GM12878 (cell line): ENCODE data around the gene B3GALT6. TPM values are rescaled to one million over a fixed set of nuclear protein-coding genes. Genes with fewer than 3 reads are reported as not detected.

Experiments used
- ATAC-seq: fragments of 200-7000 bp; cut with Tn5 transposase; 3 replicates; pipeline ENCODE4 v1.9.1; 2020; ENCODE audit warnings: mild to moderate bottlenecking, moderate library complexity
- BruUV-seq: library from RNA; stranded (reverse); fragments of 400-500 nt; replicated peaks from 2 replicates; lab custom pipeline; 2021; lab: Mats Ljungman, UMichigan
- CTCF ChIA-PET: fragments of 300-600 bp; sonication (Branson Sonifier 250); formaldehyde crosslinking; extraction: SDS; loops from one replicate; lab custom pipeline; 2021; ENCODE audit warnings: inconsistent platforms; lab: Yijun Ruan, JAX
- POLR2A ChIA-PET: fragments of 350-600 bp; formaldehyde crosslinking; extraction: SDS; loops from one replicate; lab custom pipeline; 2021; ENCODE audit warnings: inconsistent platforms; lab: Charles Lee
- RAD21 ChIA-PET: fragments of 300-600 bp; sonication (Branson Sonifier 250); formaldehyde crosslinking; loops from one replicate; lab custom pipeline; 2023; ENCODE audit warnings: antibody characterized with exemption; ENCODE audit not compliant: unreplicated experiment; lab: Charles Lee
- SMC1A ChIA-PET: fragments of 300-600 bp; sonication (Branson Sonifier 250); formaldehyde crosslinking; loops from one replicate; lab custom pipeline; 2023; ENCODE audit not compliant: unreplicated experiment, uncharacterized antibody; lab: Charles Lee
- DNase-seq: peaks from one replicate; pipeline ENCODE4 v3.0.0-alpha.2; 2011; ENCODE audit warnings: low read depth, low spot score
- FAIRE-seq: peaks from 3 replicates; lab custom pipeline; 2011; peaks lifted over from hg19 to GRCh38; lab: Jason Lieb, UNC
- H2AFZ ChIP-seq: 2 replicates; pipeline ENCODE4 v1.6.0; 2011; ENCODE audit warnings: low read depth, low read length, control low read depth; ENCODE audit not compliant: control insufficient read depth
- H3K27ac ChIP-seq: 2 replicates; pipeline ENCODE4 v1.5.1; 2011; ENCODE audit warnings: control low read depth; ENCODE audit not compliant: control insufficient read depth, insufficient read depth
- H3K27me3 ChIP-seq, 2 experiments: replicated peaks in 1 of 2; 2 replicates each; pipeline versions ENCODE4 v1.6.0 to v1.6.1; 2011; ENCODE audit warnings: low read length in 1 of 2; ENCODE audit not compliant: control insufficient read depth in 2 of 2, insufficient read depth in 2 of 2
- H3K36me3 ChIP-seq, 2 experiments: 2 replicates each; pipeline ENCODE4 v1.5.1; 2011; ENCODE audit warnings: low read length in 1 of 2; ENCODE audit not compliant: control insufficient read depth in 2 of 2, insufficient read depth in 2 of 2
- H3K4me1 ChIP-seq: 2 replicates; pipeline ENCODE4 v1.6.1; 2011; ENCODE audit warnings: mild to moderate bottlenecking, low read length, moderate library complexity, mixed read lengths; ENCODE audit not compliant: control insufficient read depth, insufficient read depth
- H3K4me2 ChIP-seq: 2 replicates; pipeline ENCODE4 v1.6.0; 2011; ENCODE audit warnings: control low read depth; ENCODE audit not compliant: control insufficient read depth, insufficient read depth
- H3K4me3 ChIP-seq: fragments of 200-600 bp; sonication (generic); 2 replicates; pipeline ENCODE4 v1.5.1; 2016
- H3K79me2 ChIP-seq: 2 replicates; pipeline ENCODE4 v1.6.0; 2011; ENCODE audit warnings: low read length; ENCODE audit not compliant: control insufficient read depth, insufficient read depth
- H3K9ac ChIP-seq: 2 replicates; pipeline ENCODE4 v1.8.0; 2011; ENCODE audit warnings: low read length, control low read depth, mixed read lengths; ENCODE audit not compliant: control insufficient read depth, insufficient read depth
- H3K9me3 ChIP-seq: replicated peaks from 3 replicates; pipeline ENCODE4 v1.5.1; 2011; ENCODE audit warnings: mild to moderate bottlenecking, low read length; ENCODE audit not compliant: control insufficient read depth, insufficient read depth
- H4K20me1 ChIP-seq: 2 replicates; pipeline ENCODE4 v1.6.0; 2011; ENCODE audit not compliant: control insufficient read depth, insufficient read depth
- FOXM1 ChIP-seq: IDR thresholded peaks from 2 replicates; pipeline ENCODE4 v1.6.1; 2012; ENCODE audit warnings: low read depth, mild to moderate bottlenecking, inconsistent platforms, low read length, moderate library complexity
- MTA3 ChIP-seq: IDR thresholded peaks from 2 replicates; pipeline ENCODE4 v1.6.1; 2012; ENCODE audit warnings: low read length, inconsistent platforms, borderline replicate concordance
- NR2C1 ChIP-seq: fragments of 450-650 bp; IDR thresholded peaks from 2 replicates; pipeline ENCODE4 v1.6.1; 2017; ENCODE audit warnings: antibody characterized with exemption, mild to moderate bottlenecking, moderate library complexity
- RFX5 ChIP-seq: IDR thresholded peaks from 2 replicates; pipeline ENCODE4 v1.6.1; 2011; ENCODE audit warnings: low read depth, low read length, improper control_type of control experiment
- SIX5 ChIP-seq: IDR thresholded peaks from 2 replicates; pipeline ENCODE4 v1.6.1; 2011; ENCODE audit warnings: mild to moderate bottlenecking, low read depth, low read length, moderate library complexity; ENCODE audit not compliant: severe bottlenecking
- SMARCA5 ChIP-seq: fragments of 450-650 bp; IDR thresholded peaks from 2 replicates; pipeline ENCODE4 v1.6.1; 2017; ENCODE audit warnings: mild to moderate bottlenecking
- ZSCAN29 ChIP-seq: fragments of 450-650 bp; IDR thresholded peaks from 2 replicates; pipeline ENCODE4 v1.6.1; 2017; ENCODE audit warnings: mild to moderate bottlenecking, moderate library complexity
- WGBS: methylation state at CpG from one replicate; pipeline ENCODE4 v1.1.6; 2016; ENCODE audit warnings: low lambda C conversion rate; ENCODE audit not compliant: insufficient replicate concordance, insufficient coverage; ENCODE audit errors: missing lambda C conversion rate; 5-methylcytosine and 5-hydroxymethylcytosine counted together
- in situ Hi-C: fragments of 300-500 bp; cut with MboI; formaldehyde crosslinking; loops from 9 replicates; pipeline ENCODE4 v1.14.3; 2018; ENCODE audit warnings: mixed read lengths
- intact Hi-C: fragments of 100-400 bp; cut with micrococcal nuclease; formaldehyde crosslinking; loops from one replicate; pipeline ENCODE4 v1.14.2; 2022; ENCODE audit not compliant: unreplicated experiment
- polyA plus RNA-seq, 11 experiments: library from polyadenylated mRNA; depleted of rRNA in 4 of 11; unstranded in 6 of 11; stranded (reverse) in 5 of 11; fragments of >200 nt; fragmentation: Nextera tagmentation in 4 of 11; fragmentation: Illumina TruSeq in 1 of 11; extraction: Ambion mirVana in 4 of 11; extraction: Trizol in 1 of 11; gene quantifications; 1 replicate in 1 of 11; 2 replicates in 10 of 11; pipeline versions ENCODE4 v1.2.1 to v1.2.3, GENCODE V29; 2011 to 2016; ENCODE audit warnings: inconsistent platforms in 2 of 11, missing spikeins in 2 of 11, low read depth in 1 of 11
- total RNA-seq, 4 experiments: library from RNA; depleted of rRNA in 3 of 4; stranded (reverse); fragments of >200 nt in 3 of 4; fragmentation: Illumina TruSeq in 1 of 4; extraction: Trizol in 1 of 4; gene quantifications; 2 replicates each; pipeline versions ENCODE4 v1.2.1 to v1.2.3, GENCODE V29; 2013 to 2021
- TF ChIP-seq, protein P1 (sequence below): IDR thresholded peaks from 2 replicates; pipeline ENCODE4 v1.6.1; 2012; ENCODE audit warnings: low read length, inconsistent platforms
- TF ChIP-seq, protein P2 (sequence below): fragments of 450-650 bp; IDR thresholded peaks from 2 replicates; pipeline ENCODE4 v1.6.1; 2017; ENCODE audit warnings: mild to moderate bottlenecking

B3GALT6 gene
- total and polyA plus RNA-seq, 10 of the 15 experiments (the other 5 are each of a cell fraction or from before 2014, with no cell fraction given), result 0.53 to 20.8 (median 4.5) TPM

DNA sequence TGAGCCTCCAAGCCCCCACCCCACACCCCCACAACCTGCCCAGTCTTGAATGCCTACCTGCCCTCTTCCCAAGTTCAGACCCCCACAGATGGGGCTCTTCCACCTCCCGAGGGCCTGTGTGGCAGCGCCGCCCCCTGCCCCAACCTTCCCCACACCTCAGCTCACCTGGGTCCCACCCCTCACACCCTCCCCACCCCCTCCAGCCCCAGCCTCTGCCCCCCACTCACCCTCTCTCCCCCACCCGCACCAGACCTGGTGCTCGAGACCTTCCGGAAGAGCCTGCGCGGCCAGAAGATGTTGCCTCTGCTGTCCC is 34.9 kb upstream of the B3GALT6 start:
- no peak overlapping the region for H3K4me3 ChIP-seq
- no peaks in the 10 kb centered on the region for H3K79me2 ChIP-seq
- H3K36me3 ChIP-seq, result no peaks in the 10 kb centered on the region
- RAD21 ChIA-PET, result no interaction called here
- no peak overlapping the region for H2AFZ ChIP-seq
- SMC1A ChIA-PET, result no interaction called here
- intact Hi-C loops, result no loop called here
- ATAC-seq (no peak), FAIRE-seq (no peak), DNase-seq (no peak)
- H3K4me2 ChIP-seq, result no peak overlapping the region
- H4K20me1 ChIP-seq, result no peaks in the 10 kb centered on the region
- POLR2A ChIA-PET, result no interaction called here
- in situ Hi-C loops, result no loop called here
- CTCF ChIA-PET, result no interaction called here
- BruUV-seq, result no TSS peak
- TF ChIP-seq MTA3 (no peak), ZSCAN29 (no peak), NR2C1 (no peak)
- H3K4me1 ChIP-seq, result no peaks in the 10 kb centered on the region
- no peaks in the 10 kb centered on the region for H3K27me3 ChIP-seq
- H3K9me3 ChIP-seq, result peaks cover 2% of the 10 kb centered on the region; the same call in 1 of the 3 replicates
- 78% methylated on average over 3 of the region's 8 CpGs for WGBS
- H3K9ac ChIP-seq, result no peak overlapping the region
- no peak overlapping the region for H3K27ac ChIP-seq

DNA sequence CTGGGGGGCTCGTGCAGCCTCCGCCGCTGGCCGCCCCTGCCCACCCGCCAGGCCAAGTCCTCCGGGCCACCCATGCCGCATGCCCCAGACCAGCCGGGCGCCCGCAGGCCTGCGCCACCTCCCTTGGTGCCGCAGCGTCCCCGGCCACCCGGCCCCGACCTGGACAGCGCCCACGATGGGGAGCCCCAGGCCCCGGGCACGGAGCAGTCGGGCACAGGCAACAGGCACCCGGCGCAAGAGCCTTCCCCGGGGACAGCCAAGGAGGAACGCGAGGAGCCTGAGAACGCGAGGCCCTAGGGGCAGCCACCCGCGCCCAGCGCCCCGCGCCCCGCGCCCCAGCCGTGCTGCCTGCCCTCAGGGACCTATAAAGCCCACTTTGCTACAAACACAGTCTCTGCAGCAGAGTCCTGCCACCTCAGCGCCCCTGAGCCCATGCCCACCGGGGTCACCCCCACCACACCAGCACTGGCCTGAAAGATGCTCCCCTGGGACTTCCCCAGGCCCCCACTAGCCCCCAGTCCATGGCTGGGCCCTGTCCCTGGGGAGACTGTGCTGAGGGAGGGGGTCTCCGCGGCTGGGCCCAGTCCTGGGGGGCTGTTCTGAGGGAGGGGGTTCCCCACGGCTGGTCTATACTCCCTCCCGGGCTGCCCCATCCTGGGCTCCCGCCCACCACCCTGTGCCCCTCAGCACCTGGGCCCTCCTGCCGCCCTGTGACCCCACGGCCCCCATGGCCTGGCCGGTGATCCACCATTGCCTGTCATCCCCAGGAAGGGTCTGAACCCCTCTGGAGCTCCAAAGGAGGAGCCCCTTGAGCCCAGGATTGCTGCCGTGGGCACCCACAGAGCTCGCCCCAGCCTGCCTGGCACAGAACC is 34.2 kb upstream of the B3GALT6 start:
- Histone ChIP-seq H3K79me2 (no peaks in the 10 kb centered on the region), H3K9ac (no peak overlapping the region), H3K4me1 (no peaks in the 10 kb centered on the region), H3K4me3 (no peak overlapping the region), H3K4me2 (no peak overlapping the region), H3K36me3 (no peaks in the 10 kb centered on the region), H3K27me3 (no peaks in the 10 kb centered on the region), H3K27ac (no peak overlapping the region), H3K9me3 (peaks cover 2% of the 10 kb centered on the region; the same call in 1 of the 3 replicates), H4K20me1 (no peaks in the 10 kb centered on the region), H2AFZ (no peak overlapping the region)
- 63% methylated on average over 35 of the region's 48 CpGs for WGBS
- ChIA-PET POLR2A (no interaction called here), RAD21 (no interaction called here), SMC1A (no interaction called here), CTCF (no interaction called here)
- FAIRE-seq (no peak), DNase-seq (no peak), ATAC-seq (no peak)
- in situ Hi-C loops, result no loop called here
- no TSS peak for BruUV-seq
- intact Hi-C loops, result no loop called here
- TF ChIP-seq SMARCA5 (no peak), FOXM1 (no peak), RFX5 (no peak), SIX5 (no peak)
- TF ChIP-seq, protein P1, sequence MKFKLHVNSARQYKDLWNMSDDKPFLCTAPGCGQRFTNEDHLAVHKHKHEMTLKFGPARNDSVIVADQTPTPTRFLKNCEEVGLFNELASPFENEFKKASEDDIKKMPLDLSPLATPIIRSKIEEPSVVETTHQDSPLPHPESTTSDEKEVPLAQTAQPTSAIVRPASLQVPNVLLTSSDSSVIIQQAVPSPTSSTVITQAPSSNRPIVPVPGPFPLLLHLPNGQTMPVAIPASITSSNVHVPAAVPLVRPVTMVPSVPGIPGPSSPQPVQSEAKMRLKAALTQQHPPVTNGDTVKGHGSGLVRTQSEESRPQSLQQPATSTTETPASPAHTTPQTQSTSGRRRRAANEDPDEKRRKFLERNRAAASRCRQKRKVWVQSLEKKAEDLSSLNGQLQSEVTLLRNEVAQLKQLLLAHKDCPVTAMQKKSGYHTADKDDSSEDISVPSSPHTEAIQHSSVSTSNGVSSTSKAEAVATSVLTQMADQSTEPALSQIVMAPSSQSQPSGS, result no peak
- TF ChIP-seq, protein P2, sequence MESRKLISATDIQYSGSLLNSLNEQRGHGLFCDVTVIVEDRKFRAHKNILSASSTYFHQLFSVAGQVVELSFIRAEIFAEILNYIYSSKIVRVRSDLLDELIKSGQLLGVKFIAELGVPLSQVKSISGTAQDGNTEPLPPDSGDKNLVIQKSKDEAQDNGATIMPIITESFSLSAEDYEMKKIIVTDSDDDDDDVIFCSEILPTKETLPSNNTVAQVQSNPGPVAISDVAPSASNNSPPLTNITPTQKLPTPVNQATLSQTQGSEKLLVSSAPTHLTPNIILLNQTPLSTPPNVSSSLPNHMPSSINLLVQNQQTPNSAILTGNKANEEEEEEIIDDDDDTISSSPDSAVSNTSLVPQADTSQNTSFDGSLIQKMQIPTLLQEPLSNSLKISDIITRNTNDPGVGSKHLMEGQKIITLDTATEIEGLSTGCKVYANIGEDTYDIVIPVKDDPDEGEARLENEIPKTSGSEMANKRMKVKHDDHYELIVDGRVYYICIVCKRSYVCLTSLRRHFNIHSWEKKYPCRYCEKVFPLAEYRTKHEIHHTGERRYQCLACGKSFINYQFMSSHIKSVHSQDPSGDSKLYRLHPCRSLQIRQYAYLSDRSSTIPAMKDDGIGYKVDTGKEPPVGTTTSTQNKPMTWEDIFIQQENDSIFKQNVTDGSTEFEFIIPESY, result no peak
